ENCODE measurements around the gene STARD5. TPM values are rescaled to one million over a fixed set of nuclear protein-coding genes. Genes with fewer than 3 reads are reported as not detected.

STARD5 gene
- 1.0 and 1.3 TPM in 2 replicates for total RNA-seq (2022)
- Bru-seq, nascent RNA = percentile 42 among the genes with signal in this experiment
- percentile 36 among the genes with signal in this experiment for BruChase-seq, experiment 1, labeled RNA remaining after a 2-hour chase
- percentile 30 among the genes with signal in this experiment for BruChase-seq, experiment 2, labeled RNA remaining after a 6-hour chase
- long read RNA-seq, full-length matches to known transcripts = 2 of 2 reads
- long read RNA-seq, partial matches to known transcripts = 0 of 2 reads
- long read RNA-seq, other reads (novel, unspliced or antisense) = 0 of 2 reads

- intact Hi-C loops (cut with micrococcal nuclease; ENCODE audit: unreplicated experiment) = loop anchor here (5.0 kb wide), 2 partner anchors 33 to 47 kb away; no protein-coding TSS in a partner anchor
- Mint-ChIP-seq H3K9me3 (ENCODE audit: unreplicated experiment) (no peaks in the 10 kb centered on the region), H3K27ac (ENCODE audit: unreplicated experiment) (peak within 1 kb of the TSS; percentile 48), H3K4me3 (ENCODE audit: unreplicated experiment) (peak within 1 kb of the TSS; percentile 90), H3K36me3 (ENCODE audit: insufficient read depth, unreplicated experiment) (no peaks in the 10 kb centered on the region), H3K27me3 (ENCODE audit: insufficient read depth, unreplicated experiment) (no peaks in the 10 kb centered on the region), H3K4me1 (ENCODE audit: low read depth, unreplicated experiment) (peaks cover 6% of the 10 kb centered on the region)
- no TSS peak for BruUV-seq (replicated peaks)
- peak within 1 kb of the TSS; percentile 62 for H3K4me3 ChIP-seq (ENCODE audit: low read depth, low read length)
- H3K27me3 ChIP-seq (replicated peaks; ENCODE audit: control insufficient read depth, insufficient read depth, low read length) = no peaks in the 10 kb centered on the region
- no peaks in the 10 kb centered on the region for H3K36me3 ChIP-seq (ENCODE audit: control insufficient read depth, insufficient read depth, low read length)
- TF ChIP-seq CTCF (IDR thresholded peaks at IDR 0.05; ENCODE audit: insufficient read depth in 1 of 2, low read depth in 1 of 2, low read length in 1 of 2, severe bottlenecking in 1 of 2, unreplicated experiment in 1 of 2) = no peak
- CTCF ChIA-PET = interaction anchor here (0.6 to 1.1 kb wide), 3 partner anchors 58 to 207 kb away, joined by 3 to 7 read pairs (median 5); no protein-coding TSS in a partner anchor
- peaks cover 15% of the 10 kb centered on the region for H3K4me1 ChIP-seq
- peak; percentile 97 to 98 for DNase-seq
- POLR2A ChIA-PET = no interaction called here
- no peaks in the 10 kb centered on the region for H3K9me3 ChIP-seq
Measured at GRCh38 chr15:81323944-81324881, at the start of gene STARD5. TSS of gene STARD5 (minus strand) at chr15:81324141. CDS start at chr15:81324099, 42 bp downstream.

GRCh38 chr15:81373176-81373575, 49.2 kb upstream of the STARD5 start:
- ChIA-PET POLR2A (no interaction called here), CTCF (no interaction called here)
- Histone ChIP-seq H3K9me3 (no peaks in the 10 kb centered on the region), H3K4me3 (ENCODE audit: low read depth, low read length) (no peak overlapping the region), H3K4me1 (peaks cover 28% of the 10 kb centered on the region), H3K36me3 (ENCODE audit: control insufficient read depth, insufficient read depth, low read length) (no peaks in the 10 kb centered on the region), H3K27me3 (replicated peaks; ENCODE audit: control insufficient read depth, insufficient read depth, low read length) (no peaks in the 10 kb centered on the region)
- intact Hi-C loops (cut with micrococcal nuclease; ENCODE audit: unreplicated experiment) = no loop called here
- H3K27me3 Mint-ChIP-seq (ENCODE audit: insufficient read depth, unreplicated experiment) = no peaks in the 10 kb centered on the region
- no peaks in the 10 kb centered on the region for H3K4me1 Mint-ChIP-seq (ENCODE audit: low read depth, unreplicated experiment)
- no peak for DNase-seq
- no peak for TF ChIP-seq CTCF (IDR thresholded peaks at IDR 0.05; ENCODE audit: insufficient read depth in 1 of 2, low read depth in 1 of 2, low read length in 1 of 2, severe bottlenecking in 1 of 2, unreplicated experiment in 1 of 2)
- BruUV-seq (replicated peaks) = no TSS peak
- no peaks in the 10 kb centered on the region for H3K36me3 Mint-ChIP-seq (ENCODE audit: insufficient read depth, unreplicated experiment)
- H3K4me3 Mint-ChIP-seq (ENCODE audit: unreplicated experiment) = no peak overlapping the region
- no peaks in the 10 kb centered on the region for H3K9me3 Mint-ChIP-seq (ENCODE audit: unreplicated experiment)
- H3K27ac Mint-ChIP-seq (ENCODE audit: unreplicated experiment) = no peak overlapping the region

- no peaks in the 10 kb centered on the region for H3K36me3 Mint-ChIP-seq (ENCODE audit: insufficient read depth, unreplicated experiment)
- Histone ChIP-seq H3K9me3 (no peaks in the 10 kb centered on the region), H3K36me3 (ENCODE audit: control insufficient read depth, insufficient read depth, low read length) (no peaks in the 10 kb centered on the region), H3K27me3 (replicated peaks; ENCODE audit: control insufficient read depth, insufficient read depth, low read length) (no peaks in the 10 kb centered on the region), H3K4me3 (ENCODE audit: low read depth, low read length) (no peak overlapping the region), H3K4me1 (peaks cover 28% of the 10 kb centered on the region)
- H3K27me3 Mint-ChIP-seq (ENCODE audit: insufficient read depth, unreplicated experiment) = no peaks in the 10 kb centered on the region
- CTCF ChIA-PET = no interaction called here
- H3K27ac Mint-ChIP-seq (ENCODE audit: unreplicated experiment) = no peak overlapping the region
- no peak for DNase-seq
- POLR2A ChIA-PET = no interaction called here
- BruUV-seq (replicated peaks) = no TSS peak
- H3K9me3 Mint-ChIP-seq (ENCODE audit: unreplicated experiment) = no peaks in the 10 kb centered on the region
- H3K4me1 Mint-ChIP-seq (ENCODE audit: low read depth, unreplicated experiment) = no peaks in the 10 kb centered on the region
- TF ChIP-seq CTCF (IDR thresholded peaks at IDR 0.05; ENCODE audit: insufficient read depth in 1 of 2, low read depth in 1 of 2, low read length in 1 of 2, severe bottlenecking in 1 of 2, unreplicated experiment in 1 of 2) = no peak
- intact Hi-C loops (cut with micrococcal nuclease; ENCODE audit: unreplicated experiment) = no loop called here
- H3K4me3 Mint-ChIP-seq (ENCODE audit: unreplicated experiment) = no peak overlapping the region
Measured at GRCh38 chr15:81372575-81372974, 48.6 kb upstream of the STARD5 start.

Measured in Caco-2 (cell line).